Peyer's patch (tissue), 4 donors: ENCODE results near the gene PTPRU.

Experiments
- CTCF ChIP-seq, 6 experiments: fragments of 450-650 bp in 4 of 6; fragments of 200-600 bp in 2 of 6; sonication (generic) in 1 of 6; IDR thresholded peaks; one replicate each; pipeline ENCODE4 v1.5.1; 2017 to 2019; ENCODE audit warnings: antibody characterized with exemption in 6 of 6, mild to moderate bottlenecking in 3 of 6, moderate library complexity in 1 of 6
- POLR2A ChIP-seq, 2 donors: fragments of 450-650 bp; IDR thresholded peaks; one replicate each; pipeline ENCODE4 v1.5.1; 2017; ENCODE audit warnings: antibody characterized with exemption in 2 of 2, mild to moderate bottlenecking in 2 of 2, moderate library complexity in 2 of 2

- no peak for TF ChIP-seq CTCF (IDR thresholded peaks at IDR 0.05)
- no peak for TF ChIP-seq POLR2A (IDR thresholded peaks at IDR 0.05)
Measured at GRCh38 chr1:29299446-29299845, 63.1 kb downstream of the PTPRU start.
